ENCODE results near the gene MAP3K20.

Gene MAP3K20

GRCh38 chr2:173051463-173052215 is 24.0 kb upstream of the MAP3K20 start:
- DNase-seq = no peak

DNA sequence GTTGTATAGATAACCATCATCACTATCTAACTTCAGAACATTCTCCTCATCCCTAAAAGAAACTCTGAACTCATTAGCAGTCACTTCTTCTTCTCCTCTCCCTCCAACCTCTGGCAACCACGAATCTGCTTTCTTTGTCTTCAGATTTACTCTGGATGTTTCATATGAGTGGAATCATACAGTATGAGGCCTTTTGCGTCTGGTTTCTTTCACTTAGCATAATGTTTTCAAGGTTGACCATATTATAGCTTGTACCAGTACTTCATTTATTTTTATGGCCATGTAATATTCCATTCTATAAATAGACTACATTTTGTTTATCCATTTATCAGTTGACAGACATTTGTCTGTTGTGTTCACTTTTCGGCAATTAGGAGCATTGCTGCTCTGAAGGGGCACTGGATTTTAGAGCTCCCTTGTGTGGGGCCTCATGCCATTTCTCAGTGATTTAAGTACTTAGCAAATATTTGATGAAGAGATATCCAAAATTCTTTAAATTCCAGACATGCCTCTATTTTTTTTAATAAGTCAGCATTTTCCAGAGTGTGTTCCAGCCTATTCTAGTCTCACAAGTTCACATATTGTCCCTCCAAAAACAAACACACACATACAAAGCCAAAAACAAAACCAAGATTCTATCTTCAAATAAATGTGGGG is 22.5 kb upstream of the MAP3K20 start:
- DNase-seq = no peak

GRCh38 chr2:173054466-173054865 is 21.2 kb upstream of the MAP3K20 start:
- DNase-seq = no peak

DNA sequence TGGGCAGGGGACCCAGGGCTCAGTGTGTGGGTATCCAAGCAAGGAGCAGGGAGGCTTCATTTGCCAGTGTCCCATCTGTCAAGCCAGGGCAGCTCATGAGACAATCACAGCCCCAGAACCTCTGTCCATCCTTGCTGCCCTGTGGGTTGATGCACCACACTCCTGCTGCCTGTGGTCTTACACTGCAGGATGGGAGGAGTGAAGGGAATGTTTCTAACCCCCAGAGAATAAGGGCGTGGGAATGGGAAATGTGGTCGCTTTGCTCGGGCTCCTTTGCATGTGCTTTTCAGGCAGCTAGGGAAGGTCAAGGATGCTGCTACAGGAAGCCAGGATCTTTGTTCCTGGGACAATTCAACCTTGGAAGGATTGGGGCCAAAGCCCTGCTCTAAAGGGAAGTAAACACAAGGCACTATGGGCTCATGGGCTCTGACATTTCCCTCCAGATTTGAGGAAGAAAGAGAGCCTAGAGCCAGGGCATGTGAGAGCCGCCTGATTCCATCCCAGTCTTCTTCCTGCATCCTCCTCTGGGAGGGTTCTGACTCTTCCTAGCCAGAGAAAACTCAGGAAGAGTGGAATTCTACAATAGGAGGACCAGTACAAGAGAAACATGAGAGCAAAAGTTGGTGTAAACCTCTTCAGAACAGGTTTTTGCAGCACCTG is 18.8 kb upstream of the MAP3K20 start:
- DNase-seq = no peak

DNA sequence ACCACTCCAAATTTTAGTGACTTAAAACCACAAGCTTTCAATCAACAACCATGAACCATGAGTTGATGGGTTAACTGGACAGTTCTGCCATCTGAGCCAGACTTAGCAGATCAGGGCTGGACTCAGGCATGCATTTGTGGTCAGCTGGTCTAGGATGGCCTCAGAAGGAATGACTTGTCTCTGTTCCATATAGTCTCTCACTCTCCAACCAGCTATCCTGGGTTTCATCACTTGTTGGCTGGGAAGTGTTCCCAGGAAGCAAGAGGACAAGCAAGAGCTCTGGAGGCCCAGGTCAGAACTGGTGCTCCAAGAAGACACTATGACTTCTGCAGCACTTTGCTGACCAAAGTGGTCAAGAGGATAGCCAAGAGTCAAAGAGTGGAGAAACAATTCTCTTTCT is 17.5 kb upstream of the MAP3K20 start:
- DNase-seq = no peak

- DNase-seq = no peak
Measured at GRCh38 chr2:173058673-173059072, 17.0 kb upstream of the MAP3K20 start.

GRCh38 chr2:173059292-173059691 is 16.4 kb upstream of the MAP3K20 start:
- DNase-seq = no peak

DNA sequence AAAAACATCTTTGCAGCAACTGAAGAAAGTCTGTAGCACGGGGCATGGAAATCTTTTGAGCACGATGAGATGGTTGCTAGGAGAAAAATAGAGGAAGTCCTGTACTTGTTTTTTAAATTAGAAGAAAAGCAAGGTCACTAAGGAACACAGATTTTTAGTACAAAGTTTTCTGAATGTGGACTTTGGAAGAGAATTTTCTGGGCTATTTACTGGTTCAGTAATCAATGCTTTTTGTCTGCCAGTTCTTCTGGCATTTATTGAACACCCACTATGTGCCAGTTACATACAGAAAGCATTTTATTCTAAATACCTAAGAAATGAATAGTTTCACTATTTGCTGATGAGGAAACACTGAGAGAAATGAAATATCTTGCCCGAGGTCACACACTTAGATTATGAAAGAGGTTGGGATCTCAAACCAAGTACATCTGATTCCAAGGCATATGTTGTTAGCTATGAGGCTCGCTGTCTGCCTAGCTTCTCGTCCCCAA is 15.6 kb upstream of the MAP3K20 start:
- DNase-seq = peak; percentile 49

DNA sequence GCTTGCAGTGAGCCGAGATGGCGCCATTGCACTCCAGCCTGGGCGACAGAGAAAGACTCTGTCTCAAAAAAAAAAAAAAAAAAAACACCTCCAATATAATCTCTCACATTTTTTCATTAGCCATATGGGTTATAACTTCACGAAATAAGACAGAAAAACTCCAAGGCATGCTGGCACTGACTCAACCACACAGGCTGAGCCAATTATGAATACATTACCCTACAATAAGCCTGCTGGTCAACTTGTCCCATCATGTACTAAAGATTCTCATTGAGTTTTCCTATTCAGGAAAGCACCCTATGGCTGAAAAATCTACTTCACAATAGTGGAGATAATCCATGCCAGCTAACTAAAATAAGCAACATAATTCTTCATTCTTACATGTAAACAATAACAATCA is 12.8 kb upstream of the MAP3K20 start:
- no peak for DNase-seq

DNA sequence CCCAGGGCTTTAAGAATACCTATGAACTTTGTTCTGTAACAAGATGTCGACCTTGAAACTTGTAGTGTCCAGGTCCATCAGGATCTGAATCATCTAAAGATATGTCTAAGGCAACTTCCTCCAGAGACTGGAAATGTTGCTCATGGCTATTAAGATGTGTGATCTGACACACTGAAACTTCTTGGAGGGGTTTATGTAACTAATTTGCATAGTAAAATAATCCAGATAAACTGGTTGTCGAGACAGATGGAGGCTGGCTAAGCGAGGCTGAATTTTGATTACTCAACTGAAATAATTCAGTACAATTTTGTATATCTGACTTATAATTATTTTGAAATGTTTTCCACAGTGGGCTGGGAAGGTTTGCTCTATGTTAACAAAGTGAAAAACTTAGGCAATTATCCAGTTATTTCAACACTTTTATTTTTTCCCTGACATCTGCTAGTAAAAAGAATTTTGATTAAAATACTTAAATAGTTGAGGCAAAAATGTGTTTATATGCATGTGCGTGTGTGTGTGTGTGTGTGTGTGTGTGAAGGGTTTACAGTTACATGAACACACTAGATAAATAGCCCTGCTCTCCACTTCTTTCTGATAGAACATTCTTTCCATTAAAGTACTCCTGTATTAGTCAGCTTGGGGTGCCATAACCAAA is 11.4 kb upstream of the MAP3K20 start:
- no peak for DNase-seq

DNA sequence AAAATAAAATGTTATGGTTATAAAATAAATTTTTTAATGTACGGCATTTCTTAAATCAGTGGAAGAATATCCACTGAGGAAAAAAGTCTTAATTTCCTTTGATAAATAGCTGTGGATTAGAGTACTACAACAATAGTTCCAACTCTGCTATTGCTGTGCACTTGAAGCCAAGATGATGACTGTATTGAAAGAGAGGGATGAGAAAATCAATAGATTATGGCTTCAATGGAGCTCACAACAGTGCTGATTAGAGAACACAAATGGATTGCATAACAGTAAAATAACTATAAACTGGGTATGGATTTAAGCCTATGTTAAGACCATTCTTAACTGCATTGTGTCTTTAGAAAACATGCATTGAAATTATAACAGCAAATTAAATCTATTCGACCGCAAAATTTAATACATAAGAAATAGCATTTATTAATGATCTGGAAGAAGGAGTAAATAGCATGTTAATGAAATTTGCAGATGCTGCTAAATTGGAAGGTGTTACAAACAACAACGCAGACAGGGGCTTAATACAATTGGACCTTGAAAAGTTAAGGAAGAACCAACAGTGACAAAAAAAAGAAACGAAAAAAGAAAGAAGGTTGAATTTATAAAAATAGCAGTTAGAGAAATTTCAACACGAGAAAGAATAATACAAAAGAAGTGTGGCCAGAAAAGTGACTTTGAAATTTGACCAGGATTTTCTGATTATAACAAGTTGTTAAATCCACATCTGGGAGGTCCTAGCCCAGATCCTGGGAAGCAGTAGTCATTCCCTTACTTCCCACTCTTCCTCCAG is 8.6 kb upstream of the MAP3K20 start:
- no peak for DNase-seq

- DNase-seq = no peak
Measured at GRCh38 chr2:173075056-173075780, 428 bp upstream of the MAP3K20 start.

DNA sequence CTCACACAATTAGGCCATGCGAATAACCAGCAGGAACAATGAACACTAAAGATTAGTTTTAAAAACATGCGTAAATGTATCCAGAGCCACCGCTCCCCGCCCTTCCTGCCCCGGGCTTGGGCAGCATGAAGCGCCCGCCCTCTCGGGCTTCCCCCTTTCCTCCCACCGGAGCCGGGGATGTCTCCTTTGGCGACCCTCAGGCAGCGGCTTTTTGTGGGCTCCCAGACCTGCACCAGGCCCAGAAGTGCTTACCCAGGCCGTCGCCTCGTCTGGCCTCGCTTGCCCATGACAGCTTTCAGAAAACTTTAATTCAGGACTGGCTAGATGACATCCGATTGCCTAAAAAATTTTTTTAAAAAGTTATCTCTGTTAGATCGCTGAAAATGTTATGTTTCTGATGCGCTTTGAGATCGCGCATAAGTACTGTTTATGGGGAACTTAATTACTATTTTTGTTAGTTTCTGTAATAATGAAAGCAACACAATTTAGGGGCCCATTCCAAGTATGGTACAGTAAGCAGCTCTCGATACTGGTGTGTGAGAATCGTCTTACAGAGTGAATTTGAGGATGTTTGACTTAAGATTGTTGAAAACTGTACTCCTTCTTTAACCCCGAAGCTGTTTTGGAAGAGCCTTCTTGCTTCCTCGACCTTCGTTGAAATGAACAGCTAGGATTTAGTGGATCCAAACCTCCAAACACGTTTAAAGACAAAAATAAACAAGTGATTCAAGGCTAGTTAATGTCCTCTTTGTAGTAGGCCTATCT is 1.1 kb downstream of the MAP3K20 start:
- peak; percentile 48 for DNase-seq

- DNase-seq = peak; percentile 79
Measured at GRCh38 chr2:173077506-173078177, 2.0 kb downstream of the MAP3K20 start.

DNA sequence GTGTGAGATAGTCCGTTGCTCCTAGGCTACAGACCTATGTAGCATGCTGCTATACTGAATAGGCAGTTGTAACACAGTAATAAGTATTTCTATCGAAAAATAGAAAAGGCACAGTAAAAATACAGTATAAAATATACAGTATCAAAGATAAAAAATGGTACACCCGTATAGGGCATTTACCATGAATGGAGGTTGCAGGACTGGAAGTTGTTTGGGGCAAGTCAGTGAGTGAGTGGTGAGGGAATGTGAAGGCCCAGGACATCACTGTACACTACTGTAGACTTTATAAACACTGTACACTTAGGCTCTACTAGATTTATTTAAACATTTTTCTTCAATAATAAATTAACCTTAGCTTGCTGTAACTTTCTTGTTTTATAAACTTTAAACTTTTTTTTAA is 3.5 kb downstream of the MAP3K20 start:
- peak; percentile 36 for DNase-seq

GRCh38 chr2:173079973-173080860 is 4.6 kb downstream of the MAP3K20 start:
- peak; percentile 97 for DNase-seq

DNA sequence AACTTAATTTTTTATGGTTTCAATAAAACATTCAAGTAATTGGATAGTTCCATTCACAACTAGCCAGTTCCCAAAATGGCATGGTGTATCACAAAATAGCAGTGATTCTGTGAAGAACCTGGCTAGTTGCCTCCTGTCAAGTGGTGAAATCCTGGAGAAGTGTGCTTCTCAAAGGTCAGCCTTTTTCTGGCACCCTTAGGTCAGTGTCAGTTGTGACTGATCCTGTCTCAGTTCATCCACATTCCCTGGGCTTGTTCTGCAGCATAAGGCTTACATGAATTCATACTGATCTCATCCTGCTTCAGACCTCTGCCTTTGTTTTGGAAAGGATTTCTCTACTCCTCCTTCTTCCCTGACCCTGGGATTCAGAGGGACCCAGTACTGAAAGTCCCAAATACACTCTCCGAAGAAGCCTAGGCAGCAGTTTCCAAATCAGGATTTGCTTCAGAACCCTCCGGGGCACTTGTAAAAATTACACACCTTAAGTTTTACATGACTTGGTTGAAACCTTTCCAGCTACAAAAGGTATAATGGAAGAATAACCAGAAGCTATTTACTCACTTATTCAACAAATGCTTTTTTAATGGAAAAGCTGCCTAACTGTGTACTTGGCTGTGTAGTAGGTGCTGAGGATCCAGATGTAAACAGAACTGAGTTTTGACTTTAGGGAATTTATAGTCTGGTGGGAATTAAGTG is 11.0 kb downstream of the MAP3K20 start:
- peak; percentile 38 for DNase-seq

DNA sequence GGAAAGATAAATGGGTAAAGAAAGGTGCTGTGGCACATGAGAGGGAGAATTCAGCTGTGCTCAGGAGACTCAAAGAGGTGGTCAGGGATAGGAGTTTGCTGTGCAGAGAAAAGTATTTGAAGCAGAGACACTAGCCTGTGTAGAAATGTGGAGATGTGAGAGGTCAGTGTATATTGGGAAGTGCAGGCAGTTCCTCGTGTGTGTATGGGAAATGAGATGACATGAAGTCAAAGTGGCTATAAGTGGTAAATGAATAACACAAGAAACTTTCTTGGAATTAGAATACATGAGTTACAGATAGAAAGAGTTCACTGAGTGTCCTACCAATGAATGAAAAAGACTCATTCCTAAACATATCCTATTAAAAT is 11.6 kb downstream of the MAP3K20 start:
- peak; percentile 53 for DNase-seq
